ENCODE measurements around the gene TIMMDC1. TPM values are rescaled to one million over a fixed set of nuclear protein-coding genes. Genes with fewer than 3 reads are reported as not detected.
"Not testable (repeated sequence)": the region's sequence is repeated elsewhere in the genome, so short reads cannot be mapped to it uniquely, and the experiment has no call there.

TIMMDC1 gene
- polyA plus RNA-seq, 1 donor: 109 TPM

DNA sequence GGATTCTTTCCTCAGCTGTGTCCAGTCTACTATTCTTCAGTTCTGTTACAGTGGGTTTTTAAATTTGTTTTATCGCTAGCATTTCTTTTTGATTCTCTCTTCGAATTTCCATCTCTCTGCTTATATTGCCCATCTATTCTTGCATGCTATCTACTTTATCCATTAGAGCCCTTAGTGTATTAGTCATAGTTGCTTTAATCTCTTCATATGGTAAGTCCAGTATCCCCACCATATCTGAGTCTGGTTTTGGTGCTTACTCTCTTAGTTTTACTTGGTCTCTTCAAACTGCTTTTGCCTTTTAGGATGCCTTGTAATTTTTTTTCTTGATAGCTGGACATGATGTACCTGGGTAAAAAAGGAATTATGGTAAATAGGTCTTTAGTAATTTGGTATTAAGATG is 9.1 kb downstream of the TIMMDC1 start:
- DNase-seq: no peak

DNA sequence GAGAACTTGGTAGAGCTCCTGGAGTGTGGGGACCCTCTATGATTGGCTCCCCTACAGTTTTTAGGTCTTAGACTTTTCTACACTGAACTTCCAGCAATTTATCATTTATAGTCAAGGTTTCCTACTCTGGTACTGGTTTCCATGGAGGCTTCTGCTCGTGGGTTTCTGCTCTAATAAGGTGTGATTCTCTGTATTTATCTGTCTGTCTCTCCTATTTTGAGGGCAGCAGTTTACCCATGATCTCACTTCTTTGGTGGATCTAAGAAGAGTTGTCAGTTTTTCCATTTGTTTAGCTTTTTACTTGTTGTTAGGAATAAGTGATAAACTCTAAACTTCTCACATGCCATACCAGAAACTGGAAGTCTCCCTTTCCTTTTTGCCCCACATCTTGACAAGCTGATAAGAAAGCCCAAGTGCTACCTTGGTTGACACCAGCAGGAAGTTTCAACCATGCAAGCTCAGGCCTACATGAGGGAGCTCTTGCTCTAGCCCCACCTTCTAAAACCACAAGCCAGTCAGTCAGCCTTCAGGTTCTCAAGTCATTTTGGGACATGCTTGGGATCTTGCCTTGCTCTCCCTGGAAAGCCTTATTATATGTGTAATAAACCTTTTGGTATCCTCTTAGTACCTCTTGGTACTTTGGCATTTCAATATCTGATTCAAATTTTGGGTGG is 10.0 kb downstream of the TIMMDC1 start:
- no peak for DNase-seq

DNA sequence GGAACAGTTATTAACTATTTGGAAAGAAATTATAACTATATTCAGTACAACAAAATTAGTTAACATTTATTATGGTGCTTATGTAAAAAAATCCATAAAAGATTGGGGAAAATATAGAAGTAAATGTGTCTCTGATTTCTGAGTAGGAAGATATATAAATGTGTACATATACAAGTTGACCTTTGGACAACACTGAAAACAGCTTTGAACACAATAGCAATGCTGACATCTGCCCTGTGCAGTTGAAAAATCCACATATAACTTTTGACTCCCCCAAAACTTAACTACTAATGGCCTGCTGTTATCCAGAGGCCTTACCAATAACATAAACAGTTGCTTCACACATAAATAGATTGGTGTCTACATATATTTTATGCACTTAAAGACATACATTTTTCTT is 12.3 kb downstream of the TIMMDC1 start:
- DNase-seq: no peak

DNA sequence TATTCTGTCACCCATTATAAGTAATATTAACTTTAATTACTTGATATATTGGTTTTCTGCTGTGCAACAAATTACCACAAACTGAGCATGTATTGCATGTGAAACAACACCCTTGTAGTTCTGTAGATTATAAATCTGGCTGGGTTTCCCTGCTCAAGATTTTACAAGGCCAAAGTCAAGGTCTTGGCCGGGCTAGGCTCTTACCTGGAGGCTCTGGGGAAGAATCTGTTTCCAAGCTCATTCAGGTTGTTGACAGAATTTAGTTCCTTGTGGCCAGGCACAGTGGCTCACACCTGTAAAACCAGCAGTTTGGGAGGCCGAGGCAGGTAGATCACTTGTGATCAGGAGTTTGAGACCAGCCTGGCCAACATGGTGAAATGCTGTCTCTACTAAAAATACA is 16.3 kb downstream of the TIMMDC1 start:
- no peak for DNase-seq

DNA sequence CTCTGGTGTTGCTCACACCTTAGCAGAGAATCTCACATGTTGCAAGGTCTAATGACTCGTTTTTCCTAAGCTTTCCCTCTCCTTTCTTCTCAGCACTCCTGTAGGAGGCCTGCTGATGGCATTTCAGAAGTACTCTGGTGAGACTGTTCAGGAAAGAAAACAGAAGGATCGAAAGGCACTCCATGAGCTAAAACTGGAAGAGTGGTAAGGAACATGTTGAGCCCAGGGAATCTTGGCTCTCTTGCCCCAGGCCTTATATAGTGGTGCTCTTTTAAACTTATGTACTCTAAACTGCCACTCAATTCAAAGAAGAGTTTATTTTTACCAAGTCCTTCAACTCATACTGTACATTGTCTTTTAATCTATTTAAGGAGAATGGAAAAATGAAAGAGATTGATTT is 18.8 kb downstream of the TIMMDC1 start:
- no peak for DNase-seq

DNA sequence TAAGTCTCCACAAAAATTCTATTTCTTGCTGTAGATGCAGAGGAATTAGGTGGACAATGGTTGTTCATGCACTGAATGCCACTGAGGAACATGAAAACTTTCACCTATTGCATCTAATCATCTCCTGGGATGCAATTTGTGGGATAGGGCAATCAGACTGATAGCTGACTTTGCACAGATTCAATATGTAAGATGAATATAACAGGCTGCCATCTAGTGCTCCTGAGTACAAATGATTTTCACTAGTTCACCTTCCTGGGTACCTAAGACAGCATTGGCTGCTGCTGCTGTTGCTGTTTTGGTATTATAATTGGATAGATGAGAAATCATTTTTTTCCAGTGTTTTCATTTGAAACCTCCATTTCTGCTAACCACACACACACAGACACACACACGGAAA is 19.7 kb downstream of the TIMMDC1 start:
- no peak for DNase-seq

DNA sequence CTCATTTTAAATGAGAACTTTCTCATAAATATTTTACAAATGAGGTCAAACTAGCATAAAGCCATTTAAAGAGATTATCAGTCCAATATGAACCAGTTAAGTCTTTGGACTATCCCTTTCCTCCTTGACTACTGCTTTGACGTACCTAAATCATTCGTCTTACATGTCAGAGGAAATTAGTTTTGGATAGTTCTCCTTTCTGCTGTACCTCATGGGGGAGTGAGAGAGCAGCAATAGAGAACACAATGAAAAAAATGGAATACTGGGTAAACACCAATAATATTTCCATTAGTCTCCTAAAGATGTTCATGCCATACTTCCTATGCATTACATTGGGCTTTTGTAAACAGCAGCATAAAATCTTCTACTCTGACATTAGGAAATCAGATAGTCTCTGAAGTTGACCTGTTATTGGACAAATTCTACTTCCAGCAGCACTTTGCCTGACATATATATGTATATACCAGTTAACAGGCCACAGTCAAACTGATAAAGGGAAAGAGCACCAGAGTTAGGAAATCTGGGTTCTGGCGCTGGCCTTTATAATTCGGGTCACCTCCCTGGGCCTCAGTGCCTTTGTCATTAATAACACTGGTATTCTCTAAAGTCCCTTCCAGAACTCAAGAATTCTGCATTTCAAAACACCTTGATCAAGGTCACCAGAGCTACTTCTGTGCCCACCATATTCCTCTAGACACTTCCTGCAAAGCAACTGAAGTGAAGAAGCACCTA is 26.8 kb downstream of the TIMMDC1 start:
- no peak for DNase-seq

DNA sequence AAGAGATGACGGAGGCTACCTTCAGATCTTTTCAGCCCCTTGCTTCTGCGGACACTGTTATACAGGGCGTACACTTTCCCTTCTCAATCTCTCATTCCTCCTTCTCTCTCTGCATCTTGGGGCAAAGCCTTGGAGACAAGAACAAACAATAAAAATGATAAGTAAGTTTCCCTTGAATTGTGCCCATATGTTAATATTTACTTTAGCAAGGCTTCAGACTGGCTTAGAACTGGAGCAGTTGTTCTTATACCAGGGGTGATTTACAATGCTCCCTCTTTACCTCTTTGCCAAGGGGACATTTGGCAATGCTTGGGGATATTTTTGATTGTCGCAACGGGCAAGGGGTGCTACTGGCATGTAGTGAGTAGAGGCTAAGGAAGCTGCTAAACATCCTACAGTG is 29.4 kb downstream of the TIMMDC1 start:
- no peak for DNase-seq

DNA sequence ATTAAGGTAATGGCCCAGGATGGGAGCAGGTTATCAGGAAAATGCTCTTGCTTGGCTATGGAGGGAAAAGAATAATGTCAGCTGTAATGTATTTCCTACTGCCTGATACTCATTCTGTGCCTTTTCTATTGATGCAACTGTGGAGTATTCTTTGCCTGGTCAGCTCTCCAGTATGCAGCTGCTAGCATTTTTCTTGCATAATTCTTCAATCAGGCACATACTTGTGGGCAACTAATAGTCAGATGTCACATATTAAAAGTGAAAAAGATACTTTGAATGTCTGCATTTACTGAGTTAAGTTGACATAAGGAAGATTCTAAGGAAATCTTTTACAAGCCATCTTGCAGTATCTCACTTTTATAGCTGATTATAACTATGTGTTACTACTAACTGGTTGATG is 31.5 kb downstream of the TIMMDC1 start:
- no peak for DNase-seq

DNA sequence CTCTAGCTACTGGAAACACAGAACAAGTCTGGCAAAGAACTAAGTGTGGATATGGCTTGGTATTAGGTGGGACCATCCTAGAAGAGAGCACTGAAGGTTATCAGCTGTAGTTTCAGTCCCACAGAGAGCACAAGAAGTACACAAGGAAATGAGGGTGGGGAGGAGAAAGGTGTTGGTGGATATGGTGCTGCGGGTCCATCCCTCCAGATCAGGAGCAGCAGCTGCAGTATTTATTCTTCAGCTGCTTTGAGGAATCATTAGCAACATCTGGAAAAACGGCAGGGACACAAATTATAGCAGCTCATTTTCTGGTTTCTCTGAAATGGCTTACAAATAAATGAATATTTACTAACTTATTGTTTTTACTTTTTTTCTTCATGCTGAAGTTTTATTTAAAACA is 32.1 kb downstream of the TIMMDC1 start:
- DNase-seq: no peak

DNA sequence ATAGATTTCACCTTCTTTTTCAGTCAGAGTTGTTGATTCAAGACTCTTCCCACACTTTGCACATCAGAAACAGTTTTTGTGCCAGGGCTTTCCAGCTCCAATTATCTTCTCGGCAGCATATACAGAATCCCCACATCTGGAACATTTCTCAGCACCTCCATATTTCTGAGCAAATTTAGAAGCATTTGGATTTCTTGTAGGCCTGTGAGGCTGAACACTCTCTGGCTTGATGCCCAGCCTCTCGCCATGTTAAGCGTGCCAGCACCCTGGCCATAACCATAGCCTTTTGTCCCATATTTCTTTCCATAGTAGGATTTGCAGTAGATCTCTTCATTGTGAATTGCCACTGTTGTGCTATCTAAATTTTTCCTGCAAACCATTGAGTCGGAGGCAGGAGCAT is 32.8 kb downstream of the TIMMDC1 start:
- DNase-seq: no peak

DNA sequence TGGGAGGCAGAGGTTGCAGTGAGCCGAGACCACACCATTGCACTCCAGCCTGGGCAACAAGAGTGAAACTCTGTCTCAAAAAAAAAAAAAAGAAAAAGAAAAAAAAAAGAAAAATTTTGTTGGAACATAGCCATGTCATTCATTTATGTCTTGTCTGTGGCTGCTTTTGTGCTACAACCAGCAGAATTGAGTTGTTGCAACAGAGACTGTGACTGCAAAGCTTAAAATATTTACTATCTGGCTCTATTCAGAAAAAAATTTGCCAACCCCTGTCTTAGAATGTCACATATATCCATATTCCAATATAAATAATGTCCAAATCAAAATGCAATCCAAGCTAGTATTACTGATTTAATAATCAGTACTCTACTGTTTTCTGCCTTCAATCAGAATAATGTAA is 35.9 kb downstream of the TIMMDC1 start:
- DNase-seq: no peak

DNA sequence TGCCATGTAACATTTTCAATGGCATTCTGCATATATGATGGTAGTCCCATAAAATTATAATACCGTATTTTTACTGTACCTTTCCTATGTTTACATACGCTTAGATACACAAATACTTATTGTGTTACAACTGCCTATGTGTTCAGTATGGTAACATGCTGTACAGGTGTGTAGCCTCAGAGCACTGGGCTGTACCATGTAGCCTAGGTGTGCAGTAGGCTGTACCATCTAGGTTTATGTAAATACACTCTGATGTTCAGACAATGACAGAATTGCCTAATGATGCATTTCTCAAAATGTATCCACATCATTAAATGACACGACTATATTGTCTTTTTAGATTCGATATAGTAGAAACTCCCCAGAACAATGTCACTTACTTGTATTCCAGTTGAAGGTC is 38.4 kb downstream of the TIMMDC1 start:
- DNase-seq: no peak

DNA sequence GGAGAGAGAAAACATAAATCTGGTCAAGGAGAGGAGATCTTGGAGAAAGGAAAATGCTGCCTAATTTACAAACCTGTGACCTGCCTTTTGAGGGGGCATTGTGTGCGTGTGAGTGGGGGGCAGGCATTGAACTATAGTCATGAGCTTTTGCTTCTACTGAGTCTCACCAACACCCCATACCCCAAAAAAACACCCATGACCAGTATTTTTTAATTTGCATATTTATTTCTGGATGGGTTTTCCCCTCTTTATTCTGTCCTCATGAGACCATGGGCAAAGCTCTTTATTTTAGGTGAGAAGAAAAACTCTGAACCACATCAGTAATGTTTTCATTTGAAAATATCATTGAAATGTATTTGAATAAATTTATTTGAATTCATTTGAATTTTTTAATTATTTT is 40.4 kb downstream of the TIMMDC1 start:
- no peak for DNase-seq

DNA sequence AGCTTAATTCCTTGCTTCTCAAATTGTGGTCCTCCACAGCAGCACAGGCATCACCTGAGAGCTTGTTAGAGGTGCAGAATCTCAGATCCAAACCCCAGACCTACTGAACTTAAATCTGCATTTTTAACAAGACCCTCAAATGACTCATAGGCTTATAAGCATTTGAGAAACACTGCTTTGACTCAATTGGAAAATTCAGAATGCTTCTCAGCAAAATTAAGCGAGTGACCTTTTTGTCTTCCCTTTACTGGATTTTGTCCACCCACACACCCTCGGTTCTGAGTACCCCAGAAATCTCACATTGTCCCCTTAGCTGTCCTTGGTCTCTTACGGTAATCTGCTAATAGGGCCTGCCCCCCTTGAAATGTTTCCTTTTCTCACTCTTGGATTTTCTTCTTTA is 43.2 kb downstream of the TIMMDC1 start:
- DNase-seq: no peak

DNA sequence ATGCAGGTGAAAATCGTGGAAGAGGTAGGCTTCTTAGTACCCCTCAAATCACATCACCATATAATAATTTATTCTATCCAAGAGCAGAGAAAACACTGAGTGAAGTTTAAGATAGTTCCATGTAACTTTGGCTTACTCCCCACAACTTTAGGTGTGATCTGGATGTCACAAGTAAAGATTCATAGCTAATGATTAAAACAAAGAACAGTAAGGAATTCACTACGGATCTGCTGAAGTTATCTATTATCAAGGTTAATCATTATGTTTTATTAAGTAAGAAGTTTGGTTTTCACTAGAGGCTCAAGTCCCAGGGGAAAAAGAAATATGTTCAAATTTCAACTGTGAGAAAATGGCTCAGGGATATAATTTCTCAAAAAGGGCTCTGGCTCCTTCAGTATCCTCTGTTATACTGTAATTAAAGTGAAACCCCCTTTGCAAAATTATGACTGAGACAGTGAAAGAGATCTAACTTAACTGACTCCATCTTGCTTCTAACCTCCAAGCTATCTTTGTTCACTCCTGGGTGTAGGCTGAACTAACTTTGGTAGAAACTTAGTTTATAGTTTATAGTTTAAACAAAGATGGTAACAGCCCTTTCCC is 43.9 kb downstream of the TIMMDC1 start:
- DNase-seq: no peak

DNA sequence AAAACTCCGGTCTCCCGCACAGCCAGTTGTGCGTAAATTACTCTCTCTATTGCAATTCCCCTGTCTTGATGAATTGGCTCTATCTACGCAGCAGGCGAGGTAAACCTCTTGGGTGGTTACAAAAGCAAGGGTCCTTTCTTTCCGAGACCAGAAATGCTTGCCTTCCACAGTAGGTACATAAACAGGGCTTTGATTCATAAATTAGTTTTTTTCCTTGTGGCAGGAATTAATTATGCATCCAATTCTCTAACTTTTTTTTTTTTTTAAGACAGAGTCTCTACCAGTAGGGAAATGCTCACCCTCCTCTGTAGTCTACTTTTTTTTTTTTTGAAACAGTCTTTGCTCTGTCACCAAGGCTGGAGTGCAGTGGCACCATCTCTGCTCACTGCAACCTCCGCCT is 44.8 kb downstream of the TIMMDC1 start:
- DNase-seq: no peak

DNA sequence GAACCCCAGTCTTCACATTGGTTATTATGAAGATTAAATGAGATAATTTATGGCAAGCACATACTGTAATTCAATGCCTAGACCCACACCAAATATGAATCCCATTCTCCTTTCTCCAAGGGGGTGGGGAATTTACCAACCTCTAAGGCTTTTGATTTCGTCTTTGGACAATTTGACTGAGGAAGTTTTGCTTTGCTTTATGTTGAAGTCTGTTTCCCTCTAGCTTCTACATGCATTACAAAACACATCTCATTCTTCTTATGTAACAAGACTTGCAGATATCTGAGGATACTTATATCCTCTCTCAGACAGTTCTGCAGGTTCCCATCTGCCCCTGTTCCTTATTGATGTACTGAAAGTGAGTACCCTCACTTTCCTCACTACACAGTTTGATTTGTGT is 48.9 kb downstream of the TIMMDC1 start:
- DNase-seq: no peak

DNA sequence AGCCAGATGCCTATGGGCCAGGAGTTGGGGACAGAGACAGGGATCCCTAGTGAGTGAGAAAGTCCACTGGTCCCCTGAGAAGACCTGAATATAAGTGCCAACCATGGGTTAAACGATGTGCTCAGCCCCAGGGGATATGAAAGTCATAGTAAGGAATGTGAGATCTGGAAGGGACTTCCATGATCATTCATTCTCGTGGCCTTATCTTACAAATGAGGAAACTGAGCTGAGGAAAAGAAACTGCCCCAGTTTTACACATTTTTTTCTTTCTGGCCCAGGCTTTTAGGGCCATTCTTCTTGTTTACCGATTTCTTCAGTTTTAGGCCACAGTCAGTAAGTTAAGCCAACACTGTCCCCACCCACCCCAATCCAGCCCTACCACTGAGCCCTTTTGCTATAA is 50.0 kb downstream of the TIMMDC1 start:
- DNase-seq: no peak

DNA sequence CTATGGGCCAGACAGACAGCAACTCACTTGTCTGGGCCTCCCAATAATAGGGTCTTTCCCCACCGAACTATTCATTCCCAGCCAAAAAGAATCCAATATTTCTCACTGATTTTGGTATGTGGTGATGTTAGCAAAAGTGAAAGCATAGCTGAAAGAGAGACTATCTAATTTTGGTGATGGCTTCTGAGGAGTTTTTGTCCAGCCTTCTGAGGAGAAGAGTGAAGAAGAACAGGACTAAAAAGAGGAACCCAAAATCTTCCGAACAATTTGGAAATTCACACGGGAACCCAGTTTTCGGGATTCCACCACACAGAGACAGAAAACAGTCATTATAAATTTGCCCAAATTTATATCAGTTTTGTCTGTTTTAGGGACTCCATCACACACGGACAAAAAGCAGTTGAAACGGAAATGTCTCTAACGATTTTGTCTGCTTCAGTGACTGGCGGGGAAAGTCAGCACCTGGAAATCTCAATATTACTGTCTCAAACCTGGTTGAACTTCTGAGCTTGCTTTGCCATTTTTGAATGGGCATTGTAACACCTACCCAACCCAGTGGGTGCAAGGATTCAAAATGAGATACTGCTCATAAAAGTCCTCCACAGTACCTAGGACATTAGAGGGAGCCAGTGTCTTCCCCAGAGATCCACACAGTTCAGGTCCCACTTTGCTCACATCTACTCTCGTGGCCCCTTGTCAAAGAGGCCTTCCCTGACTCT is 52.0 kb downstream of the TIMMDC1 start:
- DNase-seq: no peak

DNA sequence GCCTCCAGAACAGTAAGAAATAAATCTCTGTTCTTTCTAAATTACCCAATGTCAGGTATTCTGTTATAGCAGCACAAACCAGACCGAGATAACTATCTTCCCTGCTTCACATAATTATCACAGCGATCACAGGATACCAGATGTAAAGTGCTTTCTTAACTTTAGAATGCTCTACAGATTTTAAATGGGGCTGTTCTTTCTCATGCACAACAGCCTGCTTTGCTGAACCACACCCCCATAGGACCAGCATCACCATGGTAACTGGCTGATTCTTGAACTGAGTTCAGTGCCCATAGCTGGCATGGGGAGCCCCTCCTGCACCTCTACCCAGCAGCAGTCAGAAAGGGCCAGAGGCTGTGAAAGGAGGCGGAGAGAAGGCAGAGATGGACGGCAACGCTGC is 53.3 kb downstream of the TIMMDC1 start:
- DNase-seq: no peak

DNA sequence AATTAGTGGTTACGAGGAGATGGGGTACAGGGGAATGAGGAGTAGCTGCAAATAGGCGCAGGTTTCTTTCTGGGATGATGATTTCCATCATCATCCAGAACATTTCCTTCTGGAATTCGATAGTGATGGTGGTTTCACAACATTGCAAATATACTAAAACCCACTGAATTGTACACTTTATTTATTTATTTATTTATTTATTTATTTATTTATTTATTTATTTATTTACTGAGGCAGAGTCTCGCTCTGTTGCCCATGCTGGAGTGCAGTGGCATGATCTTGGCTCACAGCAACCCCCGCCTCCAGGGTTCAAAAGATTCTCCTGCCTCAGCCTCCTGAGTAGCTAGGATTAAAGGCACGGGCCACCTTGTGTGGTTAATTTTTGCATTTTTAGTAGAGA is 54.6 kb downstream of the TIMMDC1 start:
- DNase-seq: not testable (repeated sequence)

DNA sequence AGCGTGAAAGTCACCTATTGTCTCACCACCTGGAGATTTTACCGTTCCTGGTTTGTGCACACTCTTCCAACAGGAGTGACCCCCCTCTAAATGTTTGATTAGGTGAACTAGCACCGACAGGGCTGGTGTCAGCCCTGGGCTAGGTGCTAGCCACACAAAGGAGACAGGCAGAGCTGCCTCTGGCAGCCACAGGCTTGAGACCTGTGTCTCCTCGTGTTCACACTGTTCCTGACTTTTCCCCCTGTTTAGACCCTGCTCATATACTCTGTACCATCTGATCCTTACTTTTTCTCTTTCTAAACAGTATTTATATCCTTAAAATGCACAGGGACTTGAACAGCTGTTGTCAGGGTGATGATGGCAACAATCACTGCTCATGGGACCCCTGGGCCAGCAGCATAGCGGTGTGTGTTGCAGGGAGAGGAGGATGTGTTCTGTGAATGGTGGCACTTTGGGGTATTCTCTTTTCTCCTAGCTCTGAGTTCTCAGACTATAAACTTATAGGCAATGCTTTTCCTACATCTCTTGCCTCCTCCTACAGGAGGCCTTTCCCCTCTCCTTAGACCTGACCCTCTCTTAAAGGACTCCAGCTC is 55.6 kb downstream of the TIMMDC1 start:
- DNase-seq: no peak
